Inflammatory macrophage (primary cell): ENCODE results near the gene KDM5A.
"Not testable (repeated sequence)": the region's sequence is repeated elsewhere in the genome, so short reads cannot be mapped to it uniquely, and the experiment has no call there.

ENCODE experiments used
- DNase-seq, 2 donors: peaks; one replicate each; pipeline ENCODE4 v3.0.0-alpha.2; 2020 to 2022
- total RNA-seq, 18 experiments: gene quantifications; one replicate each; lab custom pipeline; 2026; ENCODE audit warnings: mixed read lengths in 6 of 18, inconsistent platforms in 2 of 18; lab: John Stamatoyannopoulos, UW

The KDM5A gene
- 105 to 212 (median 121) reads per million in 18 experiments for total RNA-seq

DNA sequence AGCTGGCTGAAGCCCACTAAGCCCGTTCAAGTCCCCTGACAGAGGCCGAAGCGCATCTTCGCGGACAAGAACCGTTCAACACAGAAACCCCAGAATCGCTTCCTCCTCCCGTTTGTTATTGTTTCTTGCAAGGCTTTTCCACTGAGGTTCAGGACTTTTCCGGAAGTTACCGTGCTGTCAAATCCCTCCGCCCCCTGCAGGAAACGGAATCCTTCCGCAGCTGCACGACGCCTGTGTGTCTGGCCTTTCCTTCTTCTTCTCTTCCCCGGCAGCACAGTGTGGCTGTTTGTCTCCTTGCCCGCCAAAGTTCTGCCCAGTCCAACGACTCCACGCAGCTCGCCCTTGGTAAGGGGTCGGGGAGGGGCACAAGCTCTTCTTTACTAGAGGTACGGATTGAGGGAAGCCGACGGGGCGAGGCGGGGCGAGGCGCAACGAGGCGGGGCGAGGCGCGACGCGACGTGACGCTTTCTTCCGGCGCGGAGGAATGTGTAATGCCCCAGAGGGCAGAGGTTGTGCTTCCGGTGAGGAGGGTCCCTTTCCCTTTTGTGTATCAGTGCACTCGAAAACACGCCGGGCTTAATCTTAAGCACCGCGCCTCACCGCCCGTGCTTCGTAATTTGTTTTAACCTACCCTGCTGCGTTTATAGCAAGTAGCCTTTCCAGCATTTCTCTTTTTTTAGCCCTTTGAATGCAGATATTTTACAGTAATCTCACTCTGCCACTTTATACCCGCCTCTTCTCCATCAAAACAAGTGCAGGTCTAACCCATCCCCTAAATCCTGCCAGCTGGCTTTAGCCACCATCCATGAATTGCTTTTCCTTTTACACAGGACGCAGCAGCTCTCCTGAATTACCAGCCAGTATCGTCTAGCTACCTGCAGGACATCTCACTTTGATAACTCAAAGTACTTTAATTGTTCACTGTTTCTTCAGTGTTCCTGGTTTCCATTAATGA lies at the start of gene KDM5A:
KDM5A (minus strand) TSS at position 179 of the 955 bp plus-strand sequence. CDS start 229 bp downstream, outside the sequence.
- DNase-seq = peak; percentile 93 to 95

DNA sequence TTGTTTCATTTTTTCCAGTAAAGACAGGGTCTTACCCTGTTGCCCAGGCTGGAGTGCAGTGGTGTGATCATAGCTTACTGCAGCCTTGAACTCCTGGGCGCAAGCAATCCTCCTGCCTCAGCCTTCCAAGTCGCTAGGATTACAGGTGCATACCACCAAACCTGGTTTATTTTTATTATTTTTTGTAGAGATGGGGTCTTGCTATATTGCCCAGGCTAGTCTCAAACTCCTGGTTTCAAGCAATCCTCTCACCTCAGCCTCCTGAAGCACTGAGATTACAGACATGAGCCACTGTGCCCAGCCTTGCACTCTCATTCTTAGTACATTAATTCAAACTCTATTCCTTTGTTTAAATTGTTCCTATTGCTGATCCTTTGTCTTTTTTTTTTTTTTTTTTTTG lies 46.6 kb upstream of the KDM5A start:
- not testable (repeated sequence) for DNase-seq

DNA sequence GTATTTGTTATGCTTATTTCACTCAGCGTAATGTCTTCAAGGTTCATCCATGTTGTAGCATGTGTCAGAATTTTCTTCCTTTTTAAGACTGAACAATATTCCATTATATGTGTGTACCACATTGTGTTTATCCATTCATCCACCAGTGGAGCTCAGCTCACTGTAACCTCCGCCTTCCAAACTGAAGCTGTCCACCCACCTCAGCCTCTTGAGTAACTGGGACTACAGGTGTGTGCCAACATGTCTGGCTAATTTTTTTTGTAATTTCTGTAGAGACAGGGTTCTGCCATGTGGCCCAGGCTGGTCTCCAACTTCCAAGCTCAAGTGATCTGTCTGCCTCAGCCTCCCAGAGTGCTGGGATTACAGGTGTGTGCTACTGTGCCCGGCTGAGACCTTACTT lies 33.4 kb upstream of the KDM5A start:
- no peak for DNase-seq

DNA sequence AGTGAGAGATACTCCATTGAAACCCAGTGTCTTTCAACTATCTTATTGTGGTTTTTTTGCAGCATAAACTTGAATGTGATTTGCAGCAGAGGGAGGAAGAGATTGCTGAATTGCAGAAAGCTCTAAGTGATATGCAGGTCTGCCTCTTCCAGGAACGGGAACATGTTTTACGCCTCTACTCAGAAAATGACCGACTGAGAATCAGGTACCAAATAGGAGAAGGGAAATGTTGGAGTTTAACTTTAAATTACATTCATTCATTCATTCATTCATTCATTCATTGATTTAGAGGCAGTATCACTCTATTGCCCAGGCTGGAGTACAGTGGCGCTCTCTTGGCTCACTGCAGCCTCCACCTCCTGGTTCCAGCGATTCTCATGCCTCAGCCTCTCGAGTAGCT lies 29.3 kb upstream of the KDM5A start:
- DNase-seq = no peak

DNA sequence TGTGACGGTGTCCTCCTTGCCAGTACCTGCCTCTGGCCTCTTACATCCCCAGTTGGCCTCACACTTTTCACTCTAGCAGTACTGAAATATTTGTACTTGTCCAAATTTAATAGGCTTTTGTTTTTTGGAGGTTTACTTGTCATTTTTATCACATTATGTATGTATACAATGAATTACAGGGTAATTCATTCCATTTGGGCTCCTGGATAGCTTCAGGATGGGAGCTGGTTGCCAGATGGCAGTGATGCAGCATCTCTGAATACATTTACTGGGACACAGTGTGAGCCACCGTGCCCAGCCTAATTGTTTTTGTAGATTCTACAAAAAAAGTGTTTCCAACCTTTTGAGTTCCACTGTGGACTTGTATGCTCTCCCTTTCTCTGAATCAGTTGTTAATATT lies 25.7 kb upstream of the KDM5A start:
- DNase-seq = no peak

DNA sequence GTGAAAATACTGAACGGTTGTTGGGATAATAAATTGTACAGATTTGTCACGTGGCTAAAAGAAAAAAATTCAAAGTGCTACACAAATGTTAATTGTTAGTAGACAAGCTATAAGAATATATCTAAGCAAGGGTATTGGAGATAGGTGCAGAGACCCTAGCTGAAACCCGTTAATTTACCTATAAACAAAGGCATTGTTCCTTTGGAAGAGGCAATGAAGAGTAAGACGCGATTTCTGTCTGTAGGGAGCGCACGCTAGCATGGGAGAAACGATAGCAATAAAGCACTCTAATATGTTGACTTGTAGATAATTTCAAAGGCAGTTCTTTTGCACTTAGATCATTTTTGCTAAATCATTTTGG lies 12.9 kb upstream of the KDM5A start:
- no peak for DNase-seq

DNA sequence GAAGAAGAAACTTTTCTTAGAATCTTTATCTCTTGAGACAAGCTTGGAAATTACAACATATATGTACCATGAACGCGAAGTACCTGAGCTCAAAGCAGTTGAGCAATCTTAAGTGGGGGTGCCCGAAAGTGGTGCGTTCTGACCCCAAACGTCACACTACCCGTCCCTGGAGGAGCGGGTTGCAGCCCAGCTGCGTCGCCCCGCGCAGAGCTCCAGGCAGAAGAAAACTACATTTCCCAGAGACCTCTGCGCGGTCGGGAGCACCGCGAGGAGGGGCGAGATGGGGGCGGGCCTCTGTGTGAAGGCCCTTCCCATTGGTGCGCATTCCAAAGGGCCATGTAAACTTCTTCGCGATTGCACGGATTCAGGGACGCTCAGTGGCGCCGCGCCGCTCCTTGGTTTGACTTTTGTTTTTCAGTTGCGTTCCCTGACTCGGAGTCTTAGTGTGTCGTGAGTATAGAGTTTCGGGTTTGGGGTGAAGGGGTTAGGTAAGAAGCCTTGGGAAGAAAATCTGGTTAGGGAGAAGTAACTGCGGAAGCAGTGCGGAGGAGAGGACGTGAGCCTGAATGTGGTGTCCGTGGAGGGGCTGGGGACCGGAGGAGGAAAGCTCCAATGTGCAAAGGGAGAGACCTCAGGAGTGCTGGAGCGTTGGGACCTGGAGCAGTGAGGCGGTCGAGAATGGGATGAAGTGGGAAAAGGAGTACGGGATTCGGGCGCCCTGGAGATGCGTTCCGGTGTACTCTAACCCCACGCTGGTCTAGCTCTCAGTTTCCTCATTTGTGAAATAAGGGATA lies 12.3 kb upstream of the KDM5A start, which contains the start of gene CCDC77:
CCDC77 (plus strand) TSS at position 410 of the 794 bp plus-strand sequence. CDS start 7,740 bp downstream, outside the sequence.
- peak; percentile 93 to 97 for DNase-seq

DNA sequence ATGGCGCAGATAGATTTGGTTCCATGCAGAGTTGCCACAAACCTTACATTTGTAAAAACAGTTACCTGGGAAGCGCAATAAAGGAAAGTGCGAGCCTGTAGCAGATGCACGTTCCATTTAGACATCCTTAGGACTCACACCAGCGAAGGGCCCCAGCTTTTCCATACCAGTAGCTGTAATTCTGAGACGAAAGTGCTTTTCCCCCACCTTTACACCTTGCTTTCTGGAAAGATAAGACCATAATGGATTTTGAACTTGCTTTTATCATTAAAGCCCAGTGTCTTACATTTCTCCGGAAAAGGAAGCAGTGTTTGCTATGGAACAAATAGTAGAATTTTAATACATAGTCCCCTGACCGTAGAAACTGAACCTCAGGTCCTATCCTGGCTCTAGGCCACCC lies 11.7 kb upstream of the KDM5A start:
- DNase-seq = no peak

DNA sequence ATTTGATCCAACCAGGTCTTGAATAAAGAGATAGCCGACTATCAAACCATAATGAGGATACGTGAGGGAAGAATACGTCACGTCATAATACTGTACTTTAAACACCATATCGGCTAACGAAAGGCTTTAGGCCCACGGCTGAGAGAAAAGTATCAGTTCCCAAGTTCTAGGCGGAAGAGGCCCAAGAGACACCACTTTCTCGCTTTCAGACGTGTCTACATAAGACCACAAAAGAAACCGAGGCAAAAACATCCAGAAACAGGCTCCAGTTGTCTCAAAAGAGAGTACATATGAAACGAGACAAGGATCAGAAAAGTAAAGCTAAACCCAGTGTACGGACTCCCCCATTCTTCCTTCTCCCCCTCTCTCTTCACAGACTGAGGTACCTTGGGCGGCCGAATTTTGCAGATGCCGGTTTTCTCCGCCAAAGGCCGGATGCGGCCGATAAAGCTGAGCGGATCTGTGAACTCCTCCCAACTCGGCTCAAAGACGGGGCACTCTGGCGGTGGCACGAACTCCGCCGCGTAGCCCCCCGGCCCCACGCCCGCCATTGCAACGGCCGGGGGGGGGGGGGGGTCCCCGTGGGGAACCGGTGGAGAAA lies 479 bp downstream of the KDM5A start:
- DNase-seq = peak; percentile 39 to 45

DNA sequence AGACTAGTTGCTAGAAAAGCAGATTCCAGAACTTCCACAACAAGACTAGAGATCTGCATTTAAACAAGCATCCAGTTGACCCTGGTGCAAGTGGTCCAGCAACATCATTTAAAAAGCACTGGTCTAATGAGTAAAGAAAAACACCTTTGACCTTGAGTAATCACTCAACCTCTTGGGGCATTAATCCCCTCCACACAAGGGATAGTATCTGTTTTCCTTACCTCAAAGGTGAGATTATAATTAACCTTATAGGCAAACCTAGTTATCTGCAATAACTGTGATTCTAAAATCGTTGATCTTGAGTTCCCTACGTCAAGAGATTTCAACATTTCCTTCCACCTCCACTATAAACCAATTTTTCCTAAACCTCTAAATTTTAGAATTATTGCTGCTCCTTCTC lies 1.1 kb downstream of the KDM5A start:
- DNase-seq = no peak

DNA sequence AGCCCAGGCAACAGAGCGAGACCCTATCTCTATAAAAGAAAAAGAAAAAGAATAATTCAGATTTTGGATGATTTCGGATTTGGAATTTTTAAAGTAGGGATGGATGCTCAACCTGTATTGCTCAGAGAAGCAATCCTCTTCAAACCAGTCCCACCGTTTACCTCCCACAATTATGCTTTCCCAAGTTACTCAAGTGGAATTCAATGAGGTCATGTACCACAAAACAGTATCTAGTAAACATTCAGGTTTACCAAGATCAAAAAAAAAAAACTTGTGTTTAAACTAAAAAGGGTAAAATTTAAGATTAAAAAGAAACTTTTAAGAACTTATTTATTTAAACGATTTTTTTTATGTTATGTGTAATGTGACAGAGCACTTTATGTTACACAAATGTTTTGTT lies 2.5 kb downstream of the KDM5A start:
- DNase-seq = no peak

DNA sequence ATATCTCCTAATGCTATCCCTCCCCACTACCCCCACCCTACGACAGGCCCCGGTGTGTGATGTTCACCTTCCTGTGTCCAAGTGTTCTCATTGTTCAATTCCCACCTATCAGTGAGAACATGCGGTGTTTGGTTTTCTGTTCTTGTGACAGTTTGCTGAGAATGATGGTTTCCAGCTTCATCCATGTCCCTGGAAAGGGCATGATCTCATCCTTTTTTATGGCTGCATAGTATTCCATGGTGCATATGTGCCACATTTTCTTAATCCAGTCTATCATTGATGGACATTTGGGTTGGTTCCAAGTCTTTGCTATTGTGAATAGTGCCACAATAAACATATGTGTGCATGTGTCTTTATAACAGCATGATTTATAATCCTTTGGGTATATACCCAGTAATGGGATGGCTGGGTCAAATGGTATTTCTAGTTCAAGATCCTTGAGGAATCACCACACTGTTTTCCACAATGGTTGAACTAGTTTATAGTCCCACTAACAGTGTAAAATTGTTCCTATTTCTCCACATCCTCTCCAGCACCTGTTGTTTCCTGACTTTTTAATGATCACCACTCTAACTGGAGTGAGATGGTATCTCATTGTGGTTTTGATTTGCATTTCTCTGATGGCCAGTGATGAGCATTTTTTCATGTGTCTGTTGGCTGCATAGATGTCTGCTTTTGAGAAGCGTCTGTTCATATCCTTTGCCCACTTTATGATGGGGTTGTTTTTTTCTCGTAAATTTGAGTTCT lies 18.2 kb downstream of the KDM5A start:
- not testable (repeated sequence) for DNase-seq

DNA sequence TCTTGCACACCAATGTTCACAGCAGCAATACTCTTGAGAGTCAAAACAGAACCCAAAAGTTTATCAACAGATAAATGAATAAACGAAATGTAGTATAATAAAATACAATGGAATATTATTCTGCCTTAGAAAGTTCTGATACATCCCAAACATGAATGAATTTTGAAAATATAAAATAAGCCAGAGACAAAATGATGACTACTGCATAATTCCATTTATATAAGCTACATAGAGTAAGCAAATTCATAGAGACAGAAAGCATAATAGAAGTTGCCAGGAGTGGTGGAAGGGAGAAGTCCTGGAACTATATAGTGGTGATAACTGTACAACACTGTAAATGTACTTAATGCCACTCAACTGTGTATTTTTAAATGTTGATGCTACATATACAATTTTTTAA lies 21.1 kb downstream of the KDM5A start:
- no peak for DNase-seq

DNA sequence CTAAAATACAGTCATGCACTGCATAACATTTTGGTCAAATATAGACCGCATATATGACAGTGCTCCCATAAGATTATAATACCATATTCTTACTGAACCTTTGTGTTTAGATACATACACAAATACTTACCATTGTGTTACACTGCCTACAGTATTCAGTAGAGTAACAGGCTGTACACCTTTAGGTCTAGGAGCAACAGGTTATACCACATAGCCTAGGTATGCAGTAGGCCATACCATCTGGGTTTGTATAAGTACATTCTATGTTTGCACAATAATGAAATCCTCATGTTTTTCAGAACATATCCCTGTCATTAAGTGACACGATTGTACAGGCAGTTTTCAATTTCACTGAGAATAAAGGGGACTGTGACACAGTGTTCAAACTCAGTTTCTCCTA lies 22.3 kb downstream of the KDM5A start:
- DNase-seq = no peak

DNA sequence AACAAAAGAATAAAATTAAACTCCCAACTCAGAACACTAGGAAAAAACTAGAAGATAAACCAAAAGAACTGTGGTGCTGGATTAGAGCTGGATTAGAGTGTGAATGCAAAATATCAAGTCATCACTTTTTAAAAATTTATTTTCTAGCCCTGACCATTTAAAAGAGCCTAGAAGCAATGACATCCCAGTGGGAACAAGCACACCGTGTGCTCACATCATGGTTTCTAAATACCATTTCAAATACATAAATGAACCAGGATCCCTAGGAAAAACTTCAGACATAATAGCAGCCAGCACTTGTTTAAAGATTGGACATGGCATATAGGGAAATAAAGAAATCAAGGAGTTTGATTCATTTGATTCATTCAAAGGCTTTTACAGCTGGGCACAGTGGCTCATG lies 30.0 kb downstream of the KDM5A start:
- no peak for DNase-seq

DNA sequence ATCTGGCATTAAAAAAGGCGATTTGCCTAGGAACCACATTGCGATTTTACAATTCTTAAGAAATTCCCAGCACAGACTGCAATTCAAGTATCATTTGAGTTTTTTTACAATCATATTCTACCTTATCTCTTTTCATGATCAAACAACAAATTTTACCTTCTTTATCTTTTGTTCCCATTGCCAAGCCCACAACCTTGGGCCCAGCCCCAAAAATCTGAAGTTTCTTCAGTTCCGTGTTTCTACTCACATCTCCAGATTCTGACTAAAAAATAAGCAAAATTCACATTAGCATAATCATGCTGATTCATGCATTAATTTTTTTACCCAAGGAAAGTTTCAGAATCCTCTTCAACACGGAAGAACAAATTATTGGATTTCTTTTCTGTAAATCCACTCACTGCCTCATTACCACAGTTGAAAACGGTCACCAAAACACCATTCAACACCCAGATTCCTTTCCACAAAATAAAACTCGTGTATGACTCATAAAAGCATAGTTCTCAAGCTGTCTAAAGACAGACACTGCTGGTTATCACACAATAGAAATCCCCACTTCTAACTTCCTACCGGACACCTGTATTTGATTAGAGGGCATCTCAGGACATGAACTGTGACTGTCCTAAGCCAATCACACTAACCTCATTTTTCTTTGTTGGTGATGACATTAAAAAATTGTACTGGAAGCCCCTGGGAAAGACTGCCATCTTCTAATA lies 32.7 kb downstream of the KDM5A start:
- DNase-seq = no peak

DNA sequence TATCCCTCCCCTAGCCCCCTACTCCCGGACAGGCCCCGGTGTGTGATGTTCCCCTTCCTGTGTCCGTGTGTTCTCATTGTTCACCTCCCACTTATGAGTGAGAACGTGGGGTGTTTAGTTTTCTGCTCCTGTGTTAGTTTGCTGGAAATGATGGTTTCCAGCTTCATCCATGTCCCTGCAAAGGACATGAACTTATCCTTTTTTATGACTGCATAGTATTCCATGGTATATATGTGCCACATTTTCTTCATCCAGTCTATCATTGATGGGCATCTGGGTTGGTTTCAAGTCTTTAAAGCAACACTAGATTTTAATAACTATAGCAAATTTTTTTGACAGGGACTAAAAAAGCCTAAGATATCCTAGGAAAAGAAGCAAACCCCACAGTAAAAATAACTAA lies 37.9 kb downstream of the KDM5A start:
- DNase-seq = not testable (repeated sequence)

DNA sequence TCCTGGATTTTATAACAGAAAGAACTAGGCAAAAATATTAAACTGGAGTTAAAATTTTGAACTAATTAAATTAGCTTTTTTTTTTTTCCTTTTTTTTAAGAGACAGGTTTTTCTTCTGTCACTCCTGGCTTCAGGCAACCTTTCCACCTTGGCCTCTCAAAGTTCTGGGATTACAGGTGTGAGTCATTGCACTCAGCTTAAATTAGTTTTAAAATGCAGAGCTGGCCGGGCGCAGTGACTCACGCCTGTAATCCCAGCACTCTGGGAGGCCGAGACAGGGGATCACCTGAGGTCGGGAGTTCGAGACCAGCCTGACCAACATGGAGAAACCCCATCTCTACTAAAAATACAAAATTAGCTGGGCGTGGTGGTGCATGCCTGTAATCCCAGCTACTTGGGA lies 39.5 kb downstream of the KDM5A start:
- DNase-seq = not testable (repeated sequence)

DNA sequence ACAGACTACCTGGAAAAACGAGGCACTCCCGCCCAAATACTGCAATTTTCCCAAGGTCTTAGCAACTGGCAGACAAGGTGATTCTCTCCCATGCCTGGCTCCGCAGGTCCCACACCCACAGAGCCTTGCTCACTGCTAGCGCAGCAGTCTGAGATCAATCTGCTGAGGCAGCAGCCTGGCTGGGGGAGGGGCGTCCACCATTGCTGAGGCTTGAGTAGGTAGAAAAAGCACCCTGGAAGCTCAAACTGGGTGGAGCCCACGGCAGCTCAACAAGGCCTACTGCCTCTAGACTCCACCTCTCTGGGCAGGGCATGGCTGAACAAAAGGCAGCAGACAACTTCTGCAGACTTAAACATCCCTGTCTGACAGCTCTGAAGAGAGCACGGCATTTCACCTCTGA lies 46.1 kb downstream of the KDM5A start:
- DNase-seq = not testable (repeated sequence)

DNA sequence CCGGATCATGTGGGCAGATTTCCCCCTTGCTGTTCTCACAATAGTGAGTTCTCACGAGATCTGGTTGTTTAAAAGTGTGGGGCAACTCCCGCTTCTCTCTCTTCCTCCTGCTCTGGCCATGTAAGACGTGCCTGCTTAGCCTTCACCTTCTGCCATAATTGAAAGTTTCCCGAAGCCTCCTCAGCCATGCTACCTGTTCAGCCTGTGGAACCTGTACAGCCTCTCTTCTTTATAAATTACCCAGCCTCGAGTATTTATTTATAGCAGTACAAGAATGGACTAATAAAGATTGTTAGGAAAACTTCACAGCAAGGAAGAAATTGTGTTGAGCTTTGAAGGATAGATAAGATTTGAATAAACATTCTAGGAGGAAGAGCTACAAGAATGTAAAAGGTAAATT lies 52.1 kb downstream of the KDM5A start:
- DNase-seq = no peak

DNA sequence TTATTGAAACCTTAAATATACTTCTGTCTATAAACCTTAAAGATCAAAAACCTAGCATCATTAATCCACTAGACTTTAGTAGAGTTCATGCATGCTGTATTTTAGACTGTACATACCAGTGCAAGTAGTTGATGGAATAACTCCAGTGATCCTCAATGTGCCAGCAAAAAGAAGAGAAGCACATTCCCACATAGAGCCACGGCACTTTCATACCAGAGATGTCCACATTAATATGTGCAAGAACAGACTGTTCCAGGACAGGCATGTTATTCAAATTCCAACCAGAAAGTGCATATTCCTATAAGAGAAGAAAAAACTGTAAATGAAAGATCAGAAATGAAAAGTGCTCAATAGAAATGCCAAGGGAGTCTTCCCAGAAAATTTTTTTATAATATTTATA lies 55.0 kb downstream of the KDM5A start:
- DNase-seq = no peak
